GM21737 (cell line): Measurements from ENCODE around the gene TAF7.
"Not testable (repeated sequence)": the region's sequence is repeated elsewhere in the genome, so short reads cannot be mapped to it uniquely, and the experiment has no call there.

Experiments used
- ATAC-seq: cut with Tn5 transposase; IDR thresholded peaks from one replicate; pipeline ENCODE4 v1.9.1; 2021; ENCODE audit warnings: mild to moderate bottlenecking, moderate library complexity; ENCODE audit not compliant: unreplicated experiment

Gene TAF7

GRCh38 chr5:141340781-141341354 is 20.3 kb upstream of the TAF7 start:
- ATAC-seq, result not testable (repeated sequence)

GRCh38 chr5:141338538-141339306 is 18.1 kb upstream of the TAF7 start, which contains the start of gene PCDHGA2:
Gene PCDHGA2 (plus strand): TSS chr5:141338760.
- no peak for ATAC-seq

GRCh38 chr5:141332571-141332970 is 12.0 kb upstream of the TAF7 start:
- ATAC-seq, result not testable (repeated sequence)

- no peak for ATAC-seq
These were observed 9.9 kb upstream of the TAF7 start, which contains the start of gene PCDHGA1 for GRCh38 chr5:141330299-141331080. Gene PCDHGA1 (plus strand): TSS chr5:141330514.

GRCh38 chr5:141328231-141328630 is 7.6 kb upstream of the TAF7 start:
- ATAC-seq, result no peak

GRCh38 chr5:141326088-141326854 is 5.7 kb upstream of the TAF7 start:
- no peak for ATAC-seq

- ATAC-seq, result no peak
These were observed 1.7 kb upstream of the TAF7 start for GRCh38 chr5:141322261-141322660.

GRCh38 chr5:141319699-141320098 is 885 bp downstream of the TAF7 start:
- ATAC-seq, result no peak

- no peak for ATAC-seq
These were observed 1.4 kb downstream of the TAF7 start for GRCh38 chr5:141319202-141319601.

- not testable (repeated sequence) for ATAC-seq
These were observed 3.6 kb downstream of the TAF7 start for GRCh38 chr5:141316963-141317362.

- ATAC-seq, result no peak
These were observed 6.9 kb downstream of the TAF7 start for GRCh38 chr5:141313711-141314110.

GRCh38 chr5:141306630-141307029 is 14.0 kb downstream of the TAF7 start:
- no peak for ATAC-seq

- ATAC-seq, result no peak
These were observed 16.8 kb downstream of the TAF7 start, which contains the start of gene SLC25A2 for GRCh38 chr5:141303756-141304155. Gene SLC25A2 (minus strand): TSS chr5:141304049. CDS start chr5:141303865, 184 bp downstream.

- no peak for ATAC-seq
These were observed 22.2 kb downstream of the TAF7 start for GRCh38 chr5:141298376-141298775.

- no peak for ATAC-seq
These were observed 47.7 kb downstream of the TAF7 start for GRCh38 chr5:141272906-141273305.

GRCh38 chr5:141269195-141269594 is 51.4 kb downstream of the TAF7 start:
- ATAC-seq, result no peak
